ENCODE data around the gene MEAF6.

- no peak for TF ChIP-seq CTCF (IDR thresholded peaks at IDR 0.05 in 8 of 11, conservative IDR thresholded peaks at IDR 0.05 in 3 of 11)
- TF ChIP-seq POLR2A (IDR thresholded peaks at IDR 0.05): no peak
- TF ChIP-seq POLR2AphosphoS5 (IDR thresholded peaks at IDR 0.05): no peak
Measured at GRCh38 chr1:37469386-37469785, 45.2 kb downstream of the MEAF6 start.

Measured in spleen (tissue), 7 donors.